Caco-2 (cell line): ENCODE data around the gene GAP43. TPM values are rescaled to one million over a fixed set of nuclear protein-coding genes. Genes with fewer than 3 reads are reported as not detected.

Experiments used
- BruUV-seq: library from RNA; stranded (reverse); fragments of 400-500 nt; replicated peaks from 2 replicates; lab custom pipeline; 2021; lab: Mats Ljungman, UMichigan
- CTCF ChIA-PET: fragments of 300-600 bp; sonication (Branson Sonifier 250); formaldehyde crosslinking; loops from one replicate; lab custom pipeline; 2022; ENCODE audit warnings: antibody characterized with exemption; lab: Charles Lee
- POLR2A ChIA-PET: fragments of 300-600 bp; sonication (Branson Sonifier 250); formaldehyde crosslinking; loops from one replicate; lab custom pipeline; 2022; ENCODE audit warnings: antibody characterized with exemption; lab: Charles Lee
- DNase-seq, 2 experiments: peaks; one replicate each; pipeline versions ENCODE4 v3.0.0 to v3.0.0-alpha.2; 2020 to 2022
- H3K27me3 ChIP-seq: replicated peaks from 2 replicates; pipeline ENCODE4 v1.6.0; 2011; ENCODE audit warnings: low read length; ENCODE audit not compliant: control insufficient read depth, insufficient read depth
- H3K36me3 ChIP-seq: 2 replicates; pipeline ENCODE4 v1.5.1; 2011; ENCODE audit warnings: low read length; ENCODE audit not compliant: control insufficient read depth, insufficient read depth
- H3K4me1 ChIP-seq: fragments of 250-450 bp; sonication (Bioruptor Pico); 2 replicates; pipeline ENCODE4 v1.5.1; 2020; ENCODE audit warnings: mild to moderate bottlenecking
- H3K4me3 ChIP-seq: 2 replicates; pipeline ENCODE4 v1.5.1; 2011; ENCODE audit warnings: low read depth, mild to moderate bottlenecking, control low read depth, low read length
- H3K9me3 ChIP-seq: fragments of 250-450 bp; sonication (Bioruptor Pico); 2 replicates; pipeline ENCODE4 v1.5.1; 2020; ENCODE audit warnings: mild to moderate bottlenecking, moderate library complexity
- H3K27ac Mint-ChIP-seq: one replicate; pipeline ENCODE4 v1.8.0; 2022; ENCODE audit warnings: mixed read lengths; ENCODE audit not compliant: unreplicated experiment
- H3K27me3 Mint-ChIP-seq: one replicate; pipeline ENCODE4 v1.8.0; 2022; ENCODE audit warnings: mixed read lengths; ENCODE audit not compliant: insufficient read depth, unreplicated experiment
- H3K36me3 Mint-ChIP-seq: one replicate; pipeline ENCODE4 v1.8.0; 2022; ENCODE audit warnings: mild to moderate bottlenecking, mixed read lengths; ENCODE audit not compliant: insufficient read depth, unreplicated experiment
- H3K4me1 Mint-ChIP-seq: one replicate; pipeline ENCODE4 v1.8.0; 2022; ENCODE audit warnings: low read depth, mixed read lengths; ENCODE audit not compliant: unreplicated experiment
- H3K4me3 Mint-ChIP-seq: one replicate; pipeline ENCODE4 v1.8.0; 2022; ENCODE audit warnings: mild to moderate bottlenecking, moderate library complexity, mixed read lengths; ENCODE audit not compliant: unreplicated experiment
- H3K9me3 Mint-ChIP-seq: one replicate; pipeline ENCODE4 v1.8.0; 2022; ENCODE audit warnings: mixed read lengths; ENCODE audit not compliant: unreplicated experiment
- intact Hi-C: fragments of 100-400 bp; cut with micrococcal nuclease; formaldehyde crosslinking; loops from one replicate; pipeline ENCODE4 v1.10.0; 2022; ENCODE audit not compliant: unreplicated experiment
- total RNA-seq: library from RNA; stranded (reverse); gene quantifications from 2 replicates; pipeline ENCODE4 v1.2.3, GENCODE V29; 2022
- TF ChIP-seq, protein P1 (sequence below), 2 experiments: fragments of 200-600 bp in 1 of 2; IDR thresholded peaks; 1 replicate in 1 of 2; 2 replicates in 1 of 2; pipeline versions ENCODE4 v1.5.1 to v1.8.0; 2011 to 2022; ENCODE audit warnings: antibody characterized with exemption in 1 of 2, control low read depth in 1 of 2, inconsistent platforms in 1 of 2, low read depth in 1 of 2, low read length in 1 of 2, mild to moderate bottlenecking in 1 of 2, moderate library complexity in 1 of 2; ENCODE audit not compliant: insufficient read depth in 1 of 2, severe bottlenecking in 1 of 2, unreplicated experiment in 1 of 2

The GAP43 gene
- total RNA-seq, 1 experiment from 2014 or later = not detected

DNA sequence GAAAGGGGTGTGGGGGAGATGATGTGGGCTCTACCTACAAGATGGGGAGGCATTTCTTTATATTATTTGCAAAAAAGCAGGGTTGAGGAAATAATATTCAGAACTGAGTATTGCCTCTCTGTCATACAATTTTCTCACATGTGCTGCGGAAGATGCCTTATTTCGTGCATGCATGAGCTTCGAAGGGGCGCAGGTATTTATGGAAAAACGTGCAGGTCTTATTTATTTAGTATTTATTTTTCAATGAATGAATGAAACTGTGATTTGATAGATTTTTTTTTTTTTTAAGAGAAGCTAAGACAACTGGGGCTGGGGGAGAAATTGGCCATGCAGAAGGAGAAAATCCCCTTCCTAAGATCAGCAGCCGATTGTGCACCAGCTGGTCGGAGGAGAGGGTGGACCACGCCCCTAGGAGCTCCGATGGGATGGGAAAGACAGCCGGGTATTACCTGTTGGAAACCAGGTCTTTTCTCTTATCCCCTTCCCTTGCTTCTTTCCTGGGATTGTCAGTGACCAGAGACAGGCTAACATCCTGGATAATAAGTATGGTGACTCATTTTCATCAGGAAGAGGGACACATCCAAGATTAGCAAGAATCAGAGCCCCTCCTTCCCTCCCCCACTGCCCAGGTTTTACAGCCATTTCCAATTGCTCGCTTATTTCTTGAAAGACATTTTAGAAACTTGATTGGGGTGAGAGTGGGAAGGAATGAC, 875 bp downstream of the GAP43 start:
- ChIA-PET CTCF (no interaction called here), POLR2A (no interaction called here)
- no peak overlapping the region for H3K4me3 Mint-ChIP-seq
- no peak for DNase-seq
- TF ChIP-seq, protein P1, sequence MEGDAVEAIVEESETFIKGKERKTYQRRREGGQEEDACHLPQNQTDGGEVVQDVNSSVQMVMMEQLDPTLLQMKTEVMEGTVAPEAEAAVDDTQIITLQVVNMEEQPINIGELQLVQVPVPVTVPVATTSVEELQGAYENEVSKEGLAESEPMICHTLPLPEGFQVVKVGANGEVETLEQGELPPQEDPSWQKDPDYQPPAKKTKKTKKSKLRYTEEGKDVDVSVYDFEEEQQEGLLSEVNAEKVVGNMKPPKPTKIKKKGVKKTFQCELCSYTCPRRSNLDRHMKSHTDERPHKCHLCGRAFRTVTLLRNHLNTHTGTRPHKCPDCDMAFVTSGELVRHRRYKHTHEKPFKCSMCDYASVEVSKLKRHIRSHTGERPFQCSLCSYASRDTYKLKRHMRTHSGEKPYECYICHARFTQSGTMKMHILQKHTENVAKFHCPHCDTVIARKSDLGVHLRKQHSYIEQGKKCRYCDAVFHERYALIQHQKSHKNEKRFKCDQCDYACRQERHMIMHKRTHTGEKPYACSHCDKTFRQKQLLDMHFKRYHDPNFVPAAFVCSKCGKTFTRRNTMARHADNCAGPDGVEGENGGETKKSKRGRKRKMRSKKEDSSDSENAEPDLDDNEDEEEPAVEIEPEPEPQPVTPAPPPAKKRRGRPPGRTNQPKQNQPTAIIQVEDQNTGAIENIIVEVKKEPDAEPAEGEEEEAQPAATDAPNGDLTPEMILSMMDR (IDR thresholded peaks at IDR 0.05; ENCODE audit: insufficient read depth in 1 of 2, low read depth in 1 of 2, low read length in 1 of 2, severe bottlenecking in 1 of 2, unreplicated experiment in 1 of 2) = no peak
- no peaks in the 10 kb centered on the region for H3K9me3 Mint-ChIP-seq
- intact Hi-C loops = no loop called here
- peaks cover 21% of the 10 kb centered on the region for H3K27me3 Mint-ChIP-seq
- H3K27ac Mint-ChIP-seq = no peak overlapping the region
- Histone ChIP-seq H3K36me3 (no peaks in the 10 kb centered on the region), H3K27me3 (no peaks in the 10 kb centered on the region), H3K4me3 (no peak overlapping the region), H3K9me3 (no peaks in the 10 kb centered on the region), H3K4me1 (no peaks in the 10 kb centered on the region)
- no peaks in the 10 kb centered on the region for H3K36me3 Mint-ChIP-seq
- H3K4me1 Mint-ChIP-seq = peaks cover 7% of the 10 kb centered on the region
- BruUV-seq = no TSS peak

DNA sequence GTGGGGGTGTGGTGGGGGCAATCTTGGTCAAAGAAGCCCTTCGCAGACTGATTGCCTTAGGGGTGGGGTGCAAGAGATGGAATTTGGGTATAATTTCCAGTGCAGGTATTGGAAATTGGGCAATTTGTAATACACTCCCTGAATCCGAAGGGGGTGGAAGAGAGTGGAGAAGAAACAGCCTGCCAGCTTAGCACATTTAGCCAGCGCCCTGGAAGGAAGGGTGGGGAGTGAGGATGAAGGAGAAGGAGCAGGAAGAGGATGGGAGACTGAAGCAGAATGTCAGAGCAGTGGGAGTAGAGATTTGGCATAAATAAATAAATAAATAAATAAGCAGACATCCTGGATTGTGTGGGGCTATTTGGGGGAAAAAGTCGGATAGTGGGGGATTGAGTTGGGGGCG, 1.6 kb downstream of the GAP43 start:
- POLR2A ChIA-PET = no interaction called here
- H3K4me3 Mint-ChIP-seq = no peak overlapping the region
- DNase-seq = no peak

DNA sequence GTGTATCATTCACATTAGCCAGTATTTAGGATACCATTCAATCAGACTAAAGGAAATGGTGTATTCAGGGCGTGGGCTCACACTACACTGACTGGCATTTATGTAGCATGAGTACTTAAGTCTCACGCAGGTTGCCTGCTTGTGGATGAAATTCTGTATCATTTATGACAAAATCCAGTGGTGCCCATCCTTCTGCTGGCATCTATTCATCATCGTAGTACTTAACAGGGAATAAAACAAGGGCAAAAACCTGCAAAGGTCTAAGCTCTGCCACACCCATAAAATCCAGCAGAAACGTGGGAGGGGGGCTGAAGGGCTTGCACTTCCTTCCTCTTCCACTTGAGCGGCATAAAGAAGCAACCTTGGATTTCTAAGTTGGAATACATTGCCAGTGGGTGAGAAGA, 2.7 kb downstream of the GAP43 start:
- Mint-ChIP-seq H3K27me3 (peaks cover 18% of the 10 kb centered on the region), H3K4me3 (no peak overlapping the region), H3K36me3 (no peaks in the 10 kb centered on the region), H3K27ac (no peak overlapping the region), H3K4me1 (peaks cover 7% of the 10 kb centered on the region), H3K9me3 (no peaks in the 10 kb centered on the region)
- Histone ChIP-seq H3K4me1 (no peaks in the 10 kb centered on the region), H3K9me3 (no peaks in the 10 kb centered on the region), H3K4me3 (no peak overlapping the region), H3K27me3 (no peaks in the 10 kb centered on the region), H3K36me3 (no peaks in the 10 kb centered on the region)
- CTCF ChIA-PET = no interaction called here
- TF ChIP-seq, protein P1 (IDR thresholded peaks at IDR 0.05; ENCODE audit: insufficient read depth in 1 of 2, low read depth in 1 of 2, low read length in 1 of 2, severe bottlenecking in 1 of 2, unreplicated experiment in 1 of 2) = no peak
- intact Hi-C loops = no loop called here
- no peak for DNase-seq
- no TSS peak for BruUV-seq
- POLR2A ChIA-PET = no interaction called here

More for the DNA sequence above, 1.6 kb downstream of the GAP43 start:
- intact Hi-C loops = no loop called here
- no peak overlapping the region for H3K4me3 ChIP-seq
- no TSS peak for BruUV-seq
- no peaks in the 10 kb centered on the region for H3K4me1 ChIP-seq
- H3K36me3 ChIP-seq = no peaks in the 10 kb centered on the region
- H3K27me3 Mint-ChIP-seq = peaks cover 18% of the 10 kb centered on the region
- TF ChIP-seq, protein P1 (IDR thresholded peaks at IDR 0.05; ENCODE audit: insufficient read depth in 1 of 2, low read depth in 1 of 2, low read length in 1 of 2, severe bottlenecking in 1 of 2, unreplicated experiment in 1 of 2) = no peak
- H3K9me3 ChIP-seq = no peaks in the 10 kb centered on the region
- H3K9me3 Mint-ChIP-seq = no peaks in the 10 kb centered on the region
- H3K36me3 Mint-ChIP-seq = no peaks in the 10 kb centered on the region
- peaks cover 7% of the 10 kb centered on the region for H3K4me1 Mint-ChIP-seq
- CTCF ChIA-PET = no interaction called here
- H3K27me3 ChIP-seq = no peaks in the 10 kb centered on the region
- H3K27ac Mint-ChIP-seq = no peak overlapping the region
